A549 (cell line): ENCODE data around the gene MRPL9. TPM values are rescaled to one million over a fixed set of nuclear protein-coding genes. Genes with fewer than 3 reads are reported as not detected.
A peak's percentile ranks its signal among the peaks of the same experiment; 100 is the strongest.

Experiments
- ATAC-seq, 2 experiments: fragments of 200-7000 bp in 1 of 2; fragments of >200 bp in 1 of 2; cut with Nextera tagmentation in 1 of 2; cut with Tn5 transposase in 1 of 2; 3 replicates each; pipeline versions ENCODE4 v1.8.0 to v1.9.1; 2018 to 2020; ENCODE audit warnings: mild to moderate bottlenecking in 1 of 2, moderate library complexity in 1 of 2
- CTCF ChIA-PET: fragments of 300-600 bp; sonication (Branson Sonifier 250); formaldehyde crosslinking; extraction: SDS; loops from one replicate; lab custom pipeline; 2021; ENCODE audit warnings: antibody characterized with exemption, inconsistent platforms; lab: Yijun Ruan, JAX
- POLR2A ChIA-PET: fragments of 350-600 bp; formaldehyde crosslinking; extraction: SDS; loops from one replicate; lab custom pipeline; 2021; ENCODE audit warnings: antibody characterized with exemption, inconsistent platforms; lab: Yijun Ruan, JAX
- DNase-seq, 2 experiments: peaks; one replicate each; pipeline versions ENCODE4 v3.0.0 to v3.0.0-alpha.2; 2011 to 2016; ENCODE audit warnings: low read depth in 1 of 2, low spot score in 1 of 2
- FAIRE-seq: peaks from 2 replicates; lab custom pipeline; 2011; peaks lifted over from hg19 to GRCh38; lab: Jason Lieb, UNC
- H3K27ac ChIP-seq, 2 experiments: fragments of >200 bp; sonication (Bioruptor Twin); formaldehyde crosslinking; 3 replicates each; pipeline ENCODE4 v1.5.1; 2016 to 2017
- H3K4me1 ChIP-seq: fragments of >200 bp; sonication (Bioruptor Twin); formaldehyde crosslinking; 3 replicates; pipeline ENCODE4 v1.6.1; 2016
- H3K4me2 ChIP-seq: fragments of >200 bp; sonication (Bioruptor Twin); formaldehyde crosslinking; 3 replicates; pipeline ENCODE4 v1.6.1; 2016
- H3K4me3 ChIP-seq: fragments of >200 bp; sonication (Bioruptor Twin); formaldehyde crosslinking; 3 replicates; pipeline ENCODE4 v1.5.1; 2016
- H3K9me3 ChIP-seq: fragments of >200 bp; sonication (Bioruptor Twin); formaldehyde crosslinking; 3 replicates; pipeline ENCODE4 v1.6.1; 2016
- ATOH8 ChIP-seq: fragments of 250-450 bp; sonication (Bioruptor Pico); IDR thresholded peaks from 2 replicates; pipeline ENCODE4 v1.5.0; 2020; ENCODE audit warnings: low read depth, mild to moderate bottlenecking, moderate library complexity
- E2F6 ChIP-seq: IDR thresholded peaks from 2 replicates; pipeline ENCODE4 v1.6.1; 2012; ENCODE audit warnings: low read depth, borderline replicate concordance
- ELK1 ChIP-seq: fragments of 150-350 bp; IDR thresholded peaks from 2 replicates; pipeline ENCODE4 v1.6.1; 2014; ENCODE audit warnings: low read depth, mild to moderate bottlenecking, low read length
- FOSL2 ChIP-seq, 2 experiments: fragments of 450-650 bp in 1 of 2; fragments of >200 bp in 1 of 2; sonication (Bioruptor Twin) in 1 of 2; formaldehyde crosslinking; IDR thresholded peaks; 2 replicates each; pipeline versions ENCODE4 v1.5.0 to v1.6.1; 2016 to 2020; ENCODE audit warnings: mild to moderate bottlenecking in 1 of 2, moderate library complexity in 1 of 2
- FOXS1 ChIP-seq: fragments of 250-450 bp; sonication (Bioruptor Pico); IDR thresholded peaks from 2 replicates; pipeline ENCODE4 v1.5.0; 2020; ENCODE audit warnings: mild to moderate bottlenecking, moderate library complexity
- HMGXB4 ChIP-seq: fragments of 250-450 bp; sonication (Bioruptor Pico); IDR thresholded peaks from 2 replicates; pipeline ENCODE4 v1.5.0; 2021; ENCODE audit warnings: mild to moderate bottlenecking, moderate library complexity, borderline replicate concordance
- HOXA7 ChIP-seq: fragments of 250-450 bp; sonication (Bioruptor Pico); IDR thresholded peaks from 2 replicates; pipeline ENCODE4 v1.5.0; 2020; ENCODE audit warnings: mild to moderate bottlenecking, moderate library complexity
- HOXB13 ChIP-seq: fragments of 250-450 bp; sonication (Bioruptor Pico); IDR thresholded peaks from 2 replicates; pipeline ENCODE4 v1.5.0; 2020; ENCODE audit warnings: low read depth, mild to moderate bottlenecking, moderate library complexity
- JUNB ChIP-seq: fragments of >200 bp; sonication (Bioruptor Twin); formaldehyde crosslinking; IDR thresholded peaks from 2 replicates; pipeline ENCODE4 v1.6.1; 2016
- MAX ChIP-seq: IDR thresholded peaks from 2 replicates; pipeline ENCODE4 v1.6.1; 2012
- MYC ChIP-seq: IDR thresholded peaks from 2 replicates; pipeline ENCODE4 v1.6.1; 2012; ENCODE audit warnings: mild to moderate bottlenecking, inconsistent platforms, low read length, improper control_type of control experiment, borderline replicate concordance
- POLR2AphosphoS2 ChIP-seq: conservative IDR thresholded peaks from 2 replicates; pipeline ENCODE4 v1.6.1; 2012; ENCODE audit warnings: low read length, improper control_type of control experiment, inconsistent platforms
- RAD21 ChIP-seq, 2 experiments: fragments of >200 bp in 1 of 2; sonication (Bioruptor Twin) in 1 of 2; formaldehyde crosslinking in 1 of 2; IDR thresholded peaks in 1 of 2; conservative IDR thresholded peaks in 1 of 2; 2 replicates in 1 of 2; 3 replicates in 1 of 2; pipeline ENCODE4 v1.6.1; 2012 to 2018; ENCODE audit warnings: inconsistent platforms in 1 of 2
- RFX5 ChIP-seq: fragments of 450-650 bp; IDR thresholded peaks from 2 replicates; pipeline ENCODE4 v1.7.1; 2014; ENCODE audit warnings: antibody characterized with exemption, mild to moderate bottlenecking, moderate library complexity
- USF2 ChIP-seq: fragments of 450-650 bp; IDR thresholded peaks from 2 replicates; pipeline ENCODE4 v1.6.1; 2014; ENCODE audit warnings: antibody characterized with exemption
- ZNF302 ChIP-seq: fragments of 250-450 bp; sonication (Bioruptor Pico); IDR thresholded peaks from 2 replicates; pipeline ENCODE4 v1.9.0; 2021; ENCODE audit warnings: inconsistent platforms, mild to moderate bottlenecking, moderate library complexity
- ZSCAN20 ChIP-seq: fragments of 250-450 bp; sonication (Bioruptor Pico); IDR thresholded peaks from 2 replicates; pipeline ENCODE4 v1.8.0; 2022; ENCODE audit warnings: mild to moderate bottlenecking, moderate library complexity
- WGBS: methylation state at CpG from one replicate; pipeline ENCODE4 v1.1.6; 2017; ENCODE audit errors: missing lambda C conversion rate; 5-methylcytosine and 5-hydroxymethylcytosine counted together
- polyA plus RNA-seq, 4 experiments: library from polyadenylated mRNA; depleted of rRNA in 3 of 4; stranded (reverse); fragments of >200 nt; fragmentation: RNase III in 1 of 4; extraction: RNeasy Plus Mini Kit Qiagen cat#74134 plus additional on column Dnase treatment in 1 of 4; gene quantifications; 2 replicates in 3 of 4; 3 replicates in 1 of 4; pipeline ENCODE4 v1.2.3, GENCODE V29; 2011 to 2017

MRPL9 gene
- polyA plus RNA-seq, 2 of the 4 experiments (the other 2 are of a cell fraction): 88.6 to 120 TPM

- no peak overlapping the region for H3K27ac ChIP-seq
- H3K9me3 ChIP-seq: no peaks in the 10 kb centered on the region
- DNase-seq (no peak), ATAC-seq (no peak), FAIRE-seq (no peak)
- ChIA-PET POLR2A (no interaction called here), CTCF (interaction anchor here (1.7 to 2.8 kb wide), 6 partner anchors 9 to 121 kb away, joined by 6 to 12 read pairs (median 8); no protein-coding TSS in a partner anchor)
- H3K4me2 ChIP-seq: no peak overlapping the region
- TF ChIP-seq HMGXB4 (no peak), ATOH8 (no peak), POLR2AphosphoS2 (no peak), RAD21 (conservative IDR thresholded peaks at IDR 0.05 in 1 of 2, IDR thresholded peaks at IDR 0.05 in 1 of 2) (no peak), RFX5 (no peak)
- H3K4me1 ChIP-seq: peaks cover 27% of the 10 kb centered on the region
- 68% methylated on average over 10 of the region's 10 CpGs for WGBS
- H3K4me3 ChIP-seq: no peak overlapping the region
Measured at GRCh38 chr1:151714820-151715725, 48.2 kb downstream of the MRPL9 start.

GRCh38 chr1:151713874-151714273 lies 49.4 kb downstream of the MRPL9 start:
- ChIA-PET POLR2A (interaction anchor here (1.1 kb wide), 1 partner anchor 174 kb away, joined by 3 read pairs; the partner anchor contains the start of gene TUFT1), CTCF (interaction anchor here (0.7 to 2.8 kb wide), 7 partner anchors 9 to 623 kb away, joined by 3 to 10 read pairs (median 4); no protein-coding TSS in a partner anchor)
- FAIRE-seq: no peak
- TF ChIP-seq HOXA7 (no peak), USF2 (no peak), JUNB (no peak), HMGXB4 (no peak), ZSCAN20 (CRISPR knock-in tag) (no peak), RAD21 (conservative IDR thresholded peaks at IDR 0.05 in 1 of 2, IDR thresholded peaks at IDR 0.05 in 1 of 2) (no peak), ATOH8 (no peak), MAX (no peak), HOXB13 (CRISPR knock-in tag) (no peak), MYC (no peak), E2F6 (no peak), ZNF302 (CRISPR knock-in tag) (no peak), FOXS1 (CRISPR knock-in tag) (no peak), ELK1 (no peak), FOSL2 (IDR thresholded peaks at IDR 0.05) (no peak), FOSL2 (CRISPR knock-in tag; IDR thresholded peaks at IDR 0.05) (no peak)
- TF ChIP-seq, all 56 proteins: peak for 0
- H3K4me2 ChIP-seq: no peak overlapping the region
- peaks cover 27% of the 10 kb centered on the region for H3K4me1 ChIP-seq
- no peak overlapping the region for H3K4me3 ChIP-seq
- H3K27ac ChIP-seq: no peak overlapping the region
- no peaks in the 10 kb centered on the region for H3K9me3 ChIP-seq
- peak in 1 of 2 experiments; percentile 9; a peak in 1 of 6 replicates for ATAC-seq
- no peak for DNase-seq
- WGBS: 93% methylated on average over 2 of the region's 2 CpGs
